ENCODE data around the gene KRTAP21-2. TPM values are rescaled to one million over a fixed set of nuclear protein-coding genes. Genes with fewer than 3 reads are reported as not detected.
"Not testable (repeated sequence)": the region's sequence is repeated elsewhere in the genome, so short reads cannot be mapped to it uniquely, and the experiment has no call there.

KRTAP21-2 gene
- total RNA-seq, 3 donors from 2014 or later: not detected

DNA sequence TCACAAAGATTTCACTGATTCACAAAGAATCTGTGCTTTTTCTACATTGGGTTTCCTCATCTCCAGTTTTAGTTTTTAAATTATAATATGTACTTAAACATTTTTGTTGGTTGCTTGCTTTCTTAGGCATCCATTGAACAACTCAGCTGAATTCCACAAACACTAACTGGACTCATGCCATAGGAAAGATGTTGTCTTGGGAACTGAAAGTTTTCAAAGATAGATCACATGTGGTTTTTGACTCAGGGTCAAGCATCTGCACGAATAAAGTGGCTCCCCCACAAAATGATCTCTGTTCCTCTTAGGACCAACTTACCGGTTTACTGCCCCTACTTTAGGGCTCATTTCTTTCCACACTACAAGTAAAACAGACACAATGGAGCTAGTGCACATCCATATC is 11.2 kb upstream of the KRTAP21-2 start:
- Histone ChIP-seq H3K9me3 (no peaks in the 10 kb centered on the region), H3K36me3 (no peaks in the 10 kb centered on the region), H3K27me3 (no peaks in the 10 kb centered on the region), H3K4me1 (no peaks in the 10 kb centered on the region), H3K27ac (no peak overlapping the region), H3K4me3 (no peak overlapping the region)
- TF ChIP-seq POLR2A (IDR thresholded peaks at IDR 0.05) (no peak), POLR2AphosphoS5 (IDR thresholded peaks at IDR 0.05) (no peak)
- TF ChIP-seq, protein P1, sequence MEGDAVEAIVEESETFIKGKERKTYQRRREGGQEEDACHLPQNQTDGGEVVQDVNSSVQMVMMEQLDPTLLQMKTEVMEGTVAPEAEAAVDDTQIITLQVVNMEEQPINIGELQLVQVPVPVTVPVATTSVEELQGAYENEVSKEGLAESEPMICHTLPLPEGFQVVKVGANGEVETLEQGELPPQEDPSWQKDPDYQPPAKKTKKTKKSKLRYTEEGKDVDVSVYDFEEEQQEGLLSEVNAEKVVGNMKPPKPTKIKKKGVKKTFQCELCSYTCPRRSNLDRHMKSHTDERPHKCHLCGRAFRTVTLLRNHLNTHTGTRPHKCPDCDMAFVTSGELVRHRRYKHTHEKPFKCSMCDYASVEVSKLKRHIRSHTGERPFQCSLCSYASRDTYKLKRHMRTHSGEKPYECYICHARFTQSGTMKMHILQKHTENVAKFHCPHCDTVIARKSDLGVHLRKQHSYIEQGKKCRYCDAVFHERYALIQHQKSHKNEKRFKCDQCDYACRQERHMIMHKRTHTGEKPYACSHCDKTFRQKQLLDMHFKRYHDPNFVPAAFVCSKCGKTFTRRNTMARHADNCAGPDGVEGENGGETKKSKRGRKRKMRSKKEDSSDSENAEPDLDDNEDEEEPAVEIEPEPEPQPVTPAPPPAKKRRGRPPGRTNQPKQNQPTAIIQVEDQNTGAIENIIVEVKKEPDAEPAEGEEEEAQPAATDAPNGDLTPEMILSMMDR (IDR thresholded peaks at IDR 0.05): no peak
- intact Hi-C loops (cut with DNase I; ENCODE audit: low total_unique reads): no loop called here
- no peak for DNase-seq (ENCODE audit: low spot score in 2 of 2)

DNA sequence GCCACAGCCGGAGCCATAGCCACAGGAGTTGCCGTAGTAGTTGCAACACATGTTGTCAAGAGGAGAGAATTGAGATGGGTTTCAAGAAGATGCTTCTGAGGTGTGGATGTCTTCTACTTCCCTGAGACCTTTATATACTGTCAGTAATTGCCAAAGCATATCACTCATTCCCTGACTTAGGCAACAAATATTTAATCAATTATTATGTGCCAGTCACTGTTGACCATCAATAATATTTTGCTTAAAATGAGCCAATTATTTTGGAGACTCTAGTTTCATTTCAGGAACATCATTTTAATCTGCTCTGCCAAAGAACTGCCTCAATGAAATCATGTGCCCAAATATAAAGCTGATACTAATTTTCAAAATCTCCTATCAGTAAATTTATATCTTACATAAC is 8.3 kb upstream of the KRTAP21-2 start, which contains the start of gene KRTAP21-1:
Gene KRTAP21-1 (minus strand): TSS at position 101 of the 400 bp plus-strand sequence. CDS start 50 bp downstream, at position 51.
- not testable (repeated sequence) for H3K27ac ChIP-seq

DNA sequence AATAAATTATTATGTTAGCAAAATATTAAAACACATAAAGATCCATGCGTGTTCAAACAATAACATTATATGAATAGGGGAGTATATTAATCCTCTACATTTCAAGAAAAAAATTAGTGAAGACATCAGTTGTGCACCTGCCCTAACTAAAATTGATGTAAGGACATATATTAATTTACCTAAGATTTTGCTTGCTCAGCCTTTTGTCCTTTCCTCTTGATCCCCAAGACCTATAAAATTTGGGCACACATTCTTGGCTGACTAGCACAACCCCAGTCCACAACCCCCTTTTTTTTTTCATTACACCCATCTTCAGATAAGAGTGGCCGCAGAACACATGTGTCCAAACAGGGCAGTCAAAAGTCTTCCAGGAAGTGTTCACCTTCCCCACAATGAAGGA is 6.6 kb downstream of the KRTAP21-2 start:
- intact Hi-C loops (cut with DNase I; ENCODE audit: low total_unique reads): no loop called here
- Histone ChIP-seq H3K36me3 (no peaks in the 10 kb centered on the region), H3K27me3 (no peaks in the 10 kb centered on the region), H3K4me1 (no peaks in the 10 kb centered on the region), H3K27ac (no peak overlapping the region), H3K4me3 (no peak overlapping the region), H3K9me3 (no peaks in the 10 kb centered on the region)
- TF ChIP-seq POLR2A (IDR thresholded peaks at IDR 0.05) (no peak), POLR2AphosphoS5 (IDR thresholded peaks at IDR 0.05) (no peak)
- TF ChIP-seq, protein P1 (IDR thresholded peaks at IDR 0.05): no peak
- no peak for DNase-seq (ENCODE audit: low spot score in 2 of 2)

More for the DNA sequence above, 8.3 kb upstream of the KRTAP21-2 start, which contains the start of gene KRTAP21-1:
- H3K4me1 ChIP-seq; H3K36me3 ChIP-seq; DNase-seq (ENCODE audit: low spot score in 2 of 2); H3K27me3 ChIP-seq; intact Hi-C loops (cut with DNase I; ENCODE audit: low total_unique reads); H3K4me3 ChIP-seq; H3K9me3 ChIP-seq: not testable (repeated sequence)

DNA sequence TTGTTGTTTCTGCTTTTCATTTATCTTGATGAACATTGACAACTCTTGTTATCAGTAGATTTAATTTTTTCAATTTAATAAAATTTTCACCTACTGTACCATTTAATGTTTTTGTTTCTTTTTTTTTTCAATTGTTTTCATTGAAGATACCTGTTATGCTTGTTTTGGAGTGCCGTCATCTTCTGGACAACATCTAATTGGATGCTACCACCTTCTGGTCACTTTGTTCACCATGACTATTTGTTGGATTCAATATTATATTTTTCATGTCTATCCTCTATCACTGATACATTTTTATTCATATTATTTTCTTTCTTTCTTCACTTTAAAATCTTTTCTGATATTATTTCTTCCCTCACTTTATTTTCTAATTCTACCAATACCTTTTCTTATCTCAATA is 14.0 kb downstream of the KRTAP21-2 start:
- H3K4me3 ChIP-seq: no peak overlapping the region
- intact Hi-C loops (cut with DNase I; ENCODE audit: low total_unique reads): no loop called here
- H3K27me3 ChIP-seq: no peaks in the 10 kb centered on the region
- no peaks in the 10 kb centered on the region for H3K4me1 ChIP-seq
- DNase-seq (ENCODE audit: low spot score in 2 of 2): no peak
- TF ChIP-seq POLR2AphosphoS5 (IDR thresholded peaks at IDR 0.05) (no peak), POLR2A (IDR thresholded peaks at IDR 0.05) (no peak)
- TF ChIP-seq, protein P1 (IDR thresholded peaks at IDR 0.05): no peak
- no peaks in the 10 kb centered on the region for H3K36me3 ChIP-seq
- no peak overlapping the region for H3K27ac ChIP-seq
- H3K9me3 ChIP-seq: no peaks in the 10 kb centered on the region

DNA sequence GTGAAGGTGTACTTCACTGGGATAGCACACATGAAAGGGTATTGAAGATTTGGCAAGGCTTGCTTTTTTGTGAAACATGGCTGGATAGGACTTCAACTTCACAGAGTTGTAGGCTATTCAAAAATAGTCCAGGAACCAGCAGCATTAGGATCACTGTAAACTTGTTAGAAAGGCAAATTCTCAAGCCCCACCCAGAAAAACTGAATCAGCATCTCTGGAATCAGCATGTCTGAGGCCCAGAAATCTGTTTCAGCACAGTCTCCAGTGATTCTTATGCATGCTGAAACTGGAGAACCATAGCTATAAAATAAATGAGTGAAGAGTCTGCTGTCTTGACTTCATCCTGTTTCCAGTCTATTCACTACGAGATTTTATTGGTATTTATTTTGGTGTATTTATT is 20.3 kb downstream of the KRTAP21-2 start:
- Histone ChIP-seq H3K27ac (no peak overlapping the region), H3K4me1 (no peaks in the 10 kb centered on the region), H3K4me3 (no peak overlapping the region), H3K36me3 (no peaks in the 10 kb centered on the region), H3K9me3 (no peaks in the 10 kb centered on the region), H3K27me3 (no peaks in the 10 kb centered on the region)
- no peak for DNase-seq (ENCODE audit: low spot score in 2 of 2)
- TF ChIP-seq, protein P1 (IDR thresholded peaks at IDR 0.05): no peak
- no peak for TF ChIP-seq POLR2AphosphoS5 (IDR thresholded peaks at IDR 0.05)
- TF ChIP-seq POLR2A (IDR thresholded peaks at IDR 0.05): no peak
- intact Hi-C loops (cut with DNase I; ENCODE audit: low total_unique reads): no loop called here

DNA sequence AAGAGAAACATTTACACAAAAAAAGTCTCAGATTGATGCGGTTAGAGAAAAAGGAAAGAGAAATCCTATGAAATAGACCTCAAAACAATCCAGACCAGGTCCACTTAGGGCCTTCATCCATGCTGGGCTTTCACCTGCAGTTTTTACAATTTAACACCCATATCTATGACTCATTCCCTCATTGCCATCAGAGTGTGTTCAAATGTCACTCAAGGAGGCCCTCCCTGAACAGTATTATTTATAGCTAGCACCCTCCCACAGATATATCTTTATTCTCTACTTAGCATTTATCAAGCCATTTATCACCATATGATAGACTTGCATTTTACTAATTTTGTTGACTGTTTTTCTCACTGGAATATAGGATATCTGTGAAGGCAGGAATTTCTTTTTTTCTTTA is 27.7 kb downstream of the KRTAP21-2 start:
- intact Hi-C loops (cut with DNase I; ENCODE audit: low total_unique reads): no loop called here
- no peak for DNase-seq (ENCODE audit: low spot score in 2 of 2)

More for the DNA sequence above, 27.7 kb downstream of the KRTAP21-2 start:
- H3K4me1 ChIP-seq: no peaks in the 10 kb centered on the region
- no peaks in the 10 kb centered on the region for H3K36me3 ChIP-seq
- TF ChIP-seq POLR2A (IDR thresholded peaks at IDR 0.05) (no peak), POLR2AphosphoS5 (IDR thresholded peaks at IDR 0.05) (no peak)
- TF ChIP-seq, protein P1 (IDR thresholded peaks at IDR 0.05): no peak
- no peak overlapping the region for H3K4me3 ChIP-seq
- H3K27me3 ChIP-seq: no peaks in the 10 kb centered on the region
- H3K9me3 ChIP-seq: no peaks in the 10 kb centered on the region
- H3K27ac ChIP-seq: no peak overlapping the region

Data from breast epithelium (tissue), 4 donors.